ENCODE measurements around the gene CEP85L.

The CEP85L gene

DNA sequence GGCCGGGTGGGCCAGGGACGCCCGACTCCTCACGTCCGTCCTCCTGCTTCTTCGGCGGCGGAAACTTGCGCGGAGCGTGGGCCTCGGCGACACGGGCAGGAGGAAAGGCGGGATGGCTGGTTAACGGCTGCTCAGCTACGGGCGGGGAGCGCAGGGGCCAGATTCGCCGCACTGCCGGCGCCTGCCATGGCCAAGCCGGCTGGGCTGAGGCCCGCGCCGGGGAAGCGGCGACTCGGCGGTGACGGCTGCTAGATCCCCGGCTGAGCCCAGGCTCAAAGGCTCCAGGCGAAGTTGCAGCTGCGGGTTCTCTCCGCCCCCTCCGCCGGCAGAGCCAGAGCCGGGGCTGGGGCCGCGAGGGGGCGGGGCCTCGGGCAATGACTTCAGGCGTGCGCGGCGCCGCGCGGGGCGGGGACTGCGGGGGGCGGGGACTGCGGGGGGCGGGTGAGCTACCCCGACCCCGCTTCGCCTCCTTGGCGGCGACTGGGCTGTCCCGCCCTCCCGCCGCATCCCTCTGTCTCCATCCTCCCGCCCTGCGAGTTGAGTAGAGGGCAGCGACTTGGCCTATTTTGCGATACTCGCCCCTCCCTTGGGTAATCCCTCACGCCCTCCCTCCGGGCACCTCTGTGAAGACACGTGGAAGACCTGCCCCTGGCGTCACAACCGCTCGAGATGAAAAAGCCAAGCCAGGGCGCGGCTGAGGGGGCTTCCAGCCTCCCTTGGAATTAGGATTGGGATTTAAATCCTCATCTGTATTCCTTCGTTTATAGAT, at the start of gene CEP85L:
TSS of gene CEP85L (minus strand) at position 310 of the 769 bp plus-strand sequence. CDS start 322 bp downstream, outside the sequence.
- DNase-seq (ENCODE audit: low read depth), result peak; percentile 94
- TF ChIP-seq CTCF (IDR thresholded peaks at IDR 0.05; ENCODE audit: low read depth, low read length) (no peak), POLR2A (IDR thresholded peaks at IDR 0.05; ENCODE audit: extremely low read depth, insufficient read length) (peak; percentile 46), MYC (IDR thresholded peaks at IDR 0.05; ENCODE audit: low read depth, low read length) (no peak)
- peak within 1 kb of the TSS; percentile 79 for H3K4me3 ChIP-seq (ENCODE audit: low read depth, low read length)

DNA sequence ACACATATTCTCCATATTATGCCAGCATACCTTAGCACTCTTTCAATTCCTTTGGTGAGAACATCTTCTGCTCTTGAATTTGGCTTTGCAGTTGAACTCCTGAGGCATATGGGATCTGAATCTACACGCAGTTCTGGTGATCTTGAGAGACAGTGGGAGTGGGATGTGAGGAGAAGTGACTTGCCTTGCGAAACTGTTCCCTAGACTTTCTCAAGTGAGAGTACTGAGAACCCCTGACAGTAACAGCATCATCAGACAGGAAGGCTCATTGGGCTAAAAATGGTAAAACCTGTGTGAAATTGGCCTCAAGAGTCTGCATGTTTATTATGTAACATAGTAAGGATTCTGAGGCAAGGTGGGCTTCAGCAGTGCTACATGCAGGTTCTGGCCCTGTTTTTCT, 49.1 kb upstream of the CEP85L start:
- DNase-seq (ENCODE audit: low read depth), result peak; percentile 5
- H3K4me3 ChIP-seq (ENCODE audit: low read depth, low read length), result no peak overlapping the region
- TF ChIP-seq CTCF (IDR thresholded peaks at IDR 0.05; ENCODE audit: low read depth, low read length) (no peak), POLR2A (IDR thresholded peaks at IDR 0.05; ENCODE audit: extremely low read depth, insufficient read length) (no peak), MYC (IDR thresholded peaks at IDR 0.05; ENCODE audit: low read depth, low read length) (no peak)
- TF ChIP-seq, protein P1, sequence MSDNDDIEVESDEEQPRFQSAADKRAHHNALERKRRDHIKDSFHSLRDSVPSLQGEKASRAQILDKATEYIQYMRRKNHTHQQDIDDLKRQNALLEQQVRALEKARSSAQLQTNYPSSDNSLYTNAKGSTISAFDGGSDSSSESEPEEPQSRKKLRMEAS (IDR thresholded peaks at IDR 0.05; ENCODE audit: low read depth, low read length), result no peak

- DNase-seq (ENCODE audit: low read depth), result no peak
- no peak overlapping the region for H3K4me3 ChIP-seq (ENCODE audit: low read depth, low read length)
- TF ChIP-seq MYC (IDR thresholded peaks at IDR 0.05; ENCODE audit: low read depth, low read length) (no peak), POLR2A (IDR thresholded peaks at IDR 0.05; ENCODE audit: extremely low read depth, insufficient read length) (no peak), CTCF (IDR thresholded peaks at IDR 0.05; ENCODE audit: low read depth, low read length) (no peak)
- TF ChIP-seq, protein P1 (IDR thresholded peaks at IDR 0.05; ENCODE audit: low read depth, low read length), result no peak
These were observed 46.2 kb upstream of the CEP85L start for GRCh38 chr6:118697554-118697953.

DNA sequence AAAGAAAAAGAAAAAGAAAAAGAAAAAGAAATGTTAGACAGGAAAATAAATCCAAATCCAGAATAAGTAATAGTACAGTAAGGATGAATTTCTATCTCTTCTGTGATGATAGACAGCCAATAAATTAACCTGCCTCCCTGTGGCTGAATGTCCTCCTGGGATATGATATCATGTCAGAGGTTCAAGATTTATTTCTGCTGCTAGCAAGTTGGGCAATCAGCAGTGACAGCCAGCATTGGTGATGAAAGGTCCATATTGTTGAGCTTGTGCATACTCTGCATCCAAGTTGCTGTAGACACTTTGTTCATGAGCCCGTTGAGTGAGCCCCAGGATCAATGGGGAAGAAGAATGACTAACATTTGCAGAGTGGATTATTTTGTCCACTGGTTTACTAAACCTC, 44.9 kb upstream of the CEP85L start:
- TF ChIP-seq MYC (IDR thresholded peaks at IDR 0.05; ENCODE audit: low read depth, low read length) (no peak), CTCF (IDR thresholded peaks at IDR 0.05; ENCODE audit: low read depth, low read length) (no peak), POLR2A (IDR thresholded peaks at IDR 0.05; ENCODE audit: extremely low read depth, insufficient read length) (no peak)
- TF ChIP-seq, protein P1 (IDR thresholded peaks at IDR 0.05; ENCODE audit: low read depth, low read length), result no peak
- no peak overlapping the region for H3K4me3 ChIP-seq (ENCODE audit: low read depth, low read length)
- DNase-seq (ENCODE audit: low read depth), result peak; percentile 5

GRCh38 chr6:118693562-118693961, 42.2 kb upstream of the CEP85L start:
- H3K4me3 ChIP-seq (ENCODE audit: low read depth, low read length), result no peak overlapping the region
- DNase-seq (ENCODE audit: low read depth), result no peak

More at GRCh38 chr6:118693562-118693961, 42.2 kb upstream of the CEP85L start:
- TF ChIP-seq MYC (IDR thresholded peaks at IDR 0.05; ENCODE audit: low read depth, low read length) (no peak), POLR2A (IDR thresholded peaks at IDR 0.05; ENCODE audit: extremely low read depth, insufficient read length) (no peak), CTCF (IDR thresholded peaks at IDR 0.05; ENCODE audit: low read depth, low read length) (no peak)
- TF ChIP-seq, protein P1 (IDR thresholded peaks at IDR 0.05; ENCODE audit: low read depth, low read length), result no peak
